ENCODE results near the gene ZMYM2. TPM values are rescaled to one million over a fixed set of nuclear protein-coding genes. Genes with fewer than 3 reads are reported as not detected.
A peak's percentile ranks its signal among the peaks of the same experiment; 100 is the strongest.
"Not testable (repeated sequence)": the region's sequence is repeated elsewhere in the genome, so short reads cannot be mapped to it uniquely, and the experiment has no call there.

The ZMYM2 gene
- total and polyA plus RNA-seq, 8 donors: 10.1 to 42.6 (median 26.5) TPM

DNA sequence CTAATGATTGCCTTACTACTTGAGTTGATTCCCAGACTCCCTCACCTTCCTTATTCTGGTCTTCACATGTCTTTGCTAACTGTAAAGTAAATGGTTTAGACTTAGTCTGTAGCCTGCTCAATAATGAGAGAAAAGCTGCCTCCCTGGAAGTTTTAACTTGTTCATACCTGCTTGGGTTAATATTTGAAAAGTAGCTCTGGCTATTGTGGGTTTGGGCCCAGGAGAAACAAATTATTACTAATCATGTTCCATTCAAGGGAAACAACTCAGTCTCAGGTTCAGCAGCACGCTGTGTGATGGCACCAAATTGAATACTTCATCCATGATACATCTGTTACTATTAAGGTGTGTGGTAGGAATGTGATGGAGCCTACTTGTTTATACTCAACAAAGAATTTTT is 75.0 kb downstream of the ZMYM2 start:
- Histone ChIP-seq H3K4me3 (no peak overlapping the region), H3K27me3 (no peaks in the 10 kb centered on the region), H3K9me3 (no peaks in the 10 kb centered on the region), H3K27ac (no peak overlapping the region), H3K36me3 (peaks cover 0 to 32% (median 5%) of the 10 kb centered on the region in 3 donors), H3K4me1 (no peaks in the 10 kb centered on the region)
- 97 to 100% methylated on average over 1 of the region's 1 CpG for WGBS, 2 donors
- ATAC-seq (no peak), DNase-seq (no peak), FAIRE-seq (no peak)
- intact Hi-C loops (cut with DNase I): no loop called here
- TF ChIP-seq, protein P1, sequence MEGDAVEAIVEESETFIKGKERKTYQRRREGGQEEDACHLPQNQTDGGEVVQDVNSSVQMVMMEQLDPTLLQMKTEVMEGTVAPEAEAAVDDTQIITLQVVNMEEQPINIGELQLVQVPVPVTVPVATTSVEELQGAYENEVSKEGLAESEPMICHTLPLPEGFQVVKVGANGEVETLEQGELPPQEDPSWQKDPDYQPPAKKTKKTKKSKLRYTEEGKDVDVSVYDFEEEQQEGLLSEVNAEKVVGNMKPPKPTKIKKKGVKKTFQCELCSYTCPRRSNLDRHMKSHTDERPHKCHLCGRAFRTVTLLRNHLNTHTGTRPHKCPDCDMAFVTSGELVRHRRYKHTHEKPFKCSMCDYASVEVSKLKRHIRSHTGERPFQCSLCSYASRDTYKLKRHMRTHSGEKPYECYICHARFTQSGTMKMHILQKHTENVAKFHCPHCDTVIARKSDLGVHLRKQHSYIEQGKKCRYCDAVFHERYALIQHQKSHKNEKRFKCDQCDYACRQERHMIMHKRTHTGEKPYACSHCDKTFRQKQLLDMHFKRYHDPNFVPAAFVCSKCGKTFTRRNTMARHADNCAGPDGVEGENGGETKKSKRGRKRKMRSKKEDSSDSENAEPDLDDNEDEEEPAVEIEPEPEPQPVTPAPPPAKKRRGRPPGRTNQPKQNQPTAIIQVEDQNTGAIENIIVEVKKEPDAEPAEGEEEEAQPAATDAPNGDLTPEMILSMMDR (IDR thresholded peaks at IDR 0.05): no peak

DNA sequence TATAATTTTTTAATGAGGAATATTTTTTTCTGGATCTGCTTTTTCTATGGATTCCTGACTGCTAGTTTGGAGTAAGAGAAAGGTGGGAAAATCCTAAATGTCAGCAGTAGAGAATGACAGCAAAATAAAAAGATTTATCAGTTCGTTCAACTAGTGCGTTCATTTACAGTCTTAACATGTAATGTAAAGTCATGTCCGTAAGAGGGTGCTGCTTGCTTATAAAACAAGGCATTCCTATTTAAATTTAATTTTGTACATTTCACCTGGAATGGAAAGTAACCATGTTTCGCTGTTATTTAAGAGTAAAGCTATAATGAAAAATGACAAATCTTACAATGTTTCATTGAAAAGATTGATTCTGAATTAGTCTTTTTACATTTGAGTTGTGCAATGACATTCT is 76.6 kb downstream of the ZMYM2 start:
- ATAC-seq (peak in 1 of 4 donors; percentile 15), FAIRE-seq (no peak), DNase-seq (no peak)
- Histone ChIP-seq H3K27ac (no peak overlapping the region), H3K9me3 (no peaks in the 10 kb centered on the region), H3K4me3 (no peak overlapping the region), H3K4me1 (no peaks in the 10 kb centered on the region), H3K36me3 (peaks cover 0 to 32% (median 5%) of the 10 kb centered on the region in 3 donors), H3K27me3 (no peaks in the 10 kb centered on the region)
- 63 to 74% methylated on average over 4 of the region's 4 CpGs for WGBS, 2 donors
- intact Hi-C loops (cut with DNase I): no loop called here
- TF ChIP-seq, protein P1 (IDR thresholded peaks at IDR 0.05): no peak

DNA sequence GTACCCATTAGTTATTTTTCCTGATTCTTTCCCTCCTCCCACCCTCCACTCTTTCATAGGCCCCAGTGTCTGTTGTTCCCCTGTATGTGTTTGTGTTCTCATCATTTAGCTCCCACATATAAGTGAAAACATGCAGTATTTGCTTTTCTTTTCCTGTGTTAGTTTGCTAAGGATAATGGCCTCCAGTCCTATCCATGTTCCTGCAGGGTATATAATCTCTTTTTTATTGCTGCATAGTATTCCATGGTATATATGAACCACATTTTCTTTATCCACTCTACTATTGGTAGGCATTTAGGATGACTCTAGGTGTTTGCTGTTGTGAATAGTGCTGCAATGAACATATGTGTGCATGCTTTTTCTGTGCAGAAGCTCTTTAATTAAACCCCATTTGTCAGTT is 79.4 kb downstream of the ZMYM2 start:
- intact Hi-C loops (cut with DNase I): no loop called here
- no peaks in the 10 kb centered on the region for H3K27me3 ChIP-seq
- no peaks in the 10 kb centered on the region for H3K9me3 ChIP-seq
- peaks cover 0 to 38% (median 2%) of the 10 kb centered on the region in 3 donors for H3K36me3 ChIP-seq
- no peaks in the 10 kb centered on the region for H3K4me1 ChIP-seq
- FAIRE-seq (no peak), ATAC-seq (no peak), DNase-seq (no peak)
- H3K27ac ChIP-seq: no peak overlapping the region
- TF ChIP-seq, protein P1 (IDR thresholded peaks at IDR 0.05): no peak
- no peak overlapping the region for H3K4me3 ChIP-seq

DNA sequence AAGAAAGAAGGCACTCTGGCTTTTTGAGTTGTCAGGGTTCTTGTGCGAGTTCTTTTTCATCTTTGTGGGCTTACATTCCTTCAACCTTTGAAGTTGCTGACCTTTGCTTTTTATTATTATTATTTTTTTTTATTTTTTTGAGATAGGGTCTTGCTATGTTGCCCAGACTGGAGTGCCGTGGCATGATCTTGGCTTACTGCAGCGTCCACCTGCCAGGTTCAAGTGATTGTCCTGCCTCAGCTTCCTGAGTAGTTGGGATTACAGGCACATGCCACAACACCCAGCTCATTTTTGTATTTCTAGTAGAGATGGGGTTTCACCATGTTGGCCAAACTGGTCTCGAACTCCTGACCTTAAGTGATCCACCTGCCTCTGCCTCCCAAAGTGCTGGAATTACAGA is 84.1 kb downstream of the ZMYM2 start:
- H3K4me1 ChIP-seq; intact Hi-C loops (cut with DNase I); ATAC-seq; H3K27ac ChIP-seq; H3K4me3 ChIP-seq; DNase-seq; H3K9me3 ChIP-seq; H3K27me3 ChIP-seq; FAIRE-seq: not testable (repeated sequence)
- 98 to 100% methylated on average over 4 of the region's 4 CpGs for WGBS, 2 donors
- peaks cover 0 to 24% (median 0%) of the 10 kb centered on the region in 3 donors for H3K36me3 ChIP-seq

GRCh38 chr13:20043207-20043925 is 84.8 kb downstream of the ZMYM2 start:
- Histone ChIP-seq H3K9me3 (no peaks in the 10 kb centered on the region), H3K4me1 (no peaks in the 10 kb centered on the region), H3K4me3 (no peak overlapping the region), H3K27ac (no peak overlapping the region), H3K36me3 (peaks cover 0 to 17% (median 0%) of the 10 kb centered on the region in 3 donors), H3K27me3 (no peaks in the 10 kb centered on the region)
- intact Hi-C loops (cut with DNase I): no loop called here
- FAIRE-seq (no peak), ATAC-seq (peak in 1 of 4 donors; percentile 17), DNase-seq (peak in 1 of 6 donors; percentile 52)
- TF ChIP-seq, protein P1 (IDR thresholded peaks at IDR 0.05): no peak
- WGBS, 2 donors: 88 to 89% methylated on average over 11 of the region's 11 CpGs
